NT2/D1 (cell line): ENCODE measurements around the gene RAPGEF4.

Experiments
- SUZ12 ChIP-seq: IDR thresholded peaks from 2 replicates; pipeline ENCODE4 v1.6.1; 2011; ENCODE audit not compliant: insufficient read length, insufficient read depth; ENCODE audit errors: extremely low read depth
- YY1 ChIP-seq: IDR thresholded peaks from 2 replicates; pipeline ENCODE4 v1.6.1; 2011; ENCODE audit not compliant: insufficient read length, insufficient read depth

DNA sequence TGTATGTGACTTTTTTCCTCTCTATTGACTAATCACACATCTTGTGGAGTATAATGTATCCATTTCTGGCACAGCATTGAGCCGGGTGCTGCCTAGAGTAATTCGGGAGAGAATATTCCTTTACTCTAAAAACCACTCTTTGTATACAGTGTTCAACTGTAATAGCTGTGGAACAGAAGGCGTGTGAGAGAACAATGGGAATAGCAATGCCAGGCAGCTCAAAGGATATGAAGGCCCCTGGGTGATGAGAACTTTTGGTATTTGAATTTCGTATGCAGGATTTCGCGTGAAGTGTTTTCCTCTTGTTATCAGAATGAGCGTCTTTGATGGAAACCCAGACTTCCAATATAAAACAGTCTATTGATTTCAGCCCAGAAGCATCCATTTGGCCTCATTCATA lies 255.4 kb downstream of the RAPGEF4 start:
- TF ChIP-seq YY1 (no peak), SUZ12 (no peak)
